ENCODE measurements around the gene UBAP2. TPM values are rescaled to one million over a fixed set of nuclear protein-coding genes. Genes with fewer than 3 reads are reported as not detected.

Gene UBAP2
- total and polyA plus RNA-seq, 2 of the 4 experiments (the other 2 are of a cell fraction), result 12.9 to 25.5 TPM

DNA sequence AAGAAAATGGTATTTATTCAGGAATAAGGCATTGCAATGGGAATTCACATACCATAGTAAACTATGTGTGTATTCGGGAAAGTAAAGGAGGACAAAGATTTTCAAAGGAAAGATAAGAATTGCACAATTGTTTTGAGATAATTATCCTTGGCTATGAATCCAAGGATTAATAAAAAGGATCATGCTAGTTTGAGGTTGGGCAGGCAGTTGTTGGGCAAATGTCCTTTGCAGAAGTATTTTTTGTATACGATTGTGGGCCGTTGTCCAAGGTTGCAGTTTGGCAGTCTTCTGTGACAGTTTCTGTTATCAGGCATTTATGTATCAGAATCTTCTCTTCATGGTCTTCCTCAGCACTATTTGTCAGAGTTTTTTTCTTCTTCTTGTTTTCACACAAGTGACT is 10.6 kb upstream of the UBAP2 start:
- no TSS peak for BruUV-seq (replicated peaks)
- H2AK5ac ChIP-seq (ENCODE audit: low read depth, low read length), result no peak overlapping the region
- WGBS, 2 experiments (ENCODE audit: extremely low coverage in 2 of 2, insufficient read length in 1 of 2), result no CpG with 5 or more reads among the region's 3 CpGs
- H3K4me3 ChIP-seq (ENCODE audit: insufficient read depth, low read depth, low read length), result no peak overlapping the region
- no peaks in the 10 kb centered on the region for H3K79me1 ChIP-seq (ENCODE audit: low read depth in 1 of 2, low read length in 2 of 2)
- H4K20me1 ChIP-seq (ENCODE audit: insufficient read depth, low read length), result no peaks in the 10 kb centered on the region
- peak; percentile 21; the same call in 1 of the 2 replicates for ATAC-seq (ENCODE audit: low read depth)
- no peak overlapping the region for H3K56ac ChIP-seq (ENCODE audit: extremely low read depth, insufficient read depth, low read length)
- H3K9ac ChIP-seq (ENCODE audit: low read depth, low read length), result no peak overlapping the region
- ChIA-PET POLR2A (ENCODE audit: unreplicated experiment) (interaction anchor here (0.6 kb wide), 1 partner anchor 11 kb away, joined by 13 read pairs; no protein-coding TSS in a partner anchor), CTCF (interaction anchor here (2.0 kb wide), 1 partner anchor 15 kb away, joined by 5 read pairs; no protein-coding TSS in a partner anchor)
- dilution Hi-C loops (cut with HindIII; ENCODE audit: low sequenced_read_pairs, unreplicated experiment) (no loop called here), intact Hi-C loops (cut with micrococcal nuclease) (no loop called here), in situ Hi-C loops (cut with MboI; ENCODE audit: low sequenced_read_pairs) (no loop called here)
- H3K36me3 ChIP-seq (ENCODE audit: control insufficient read depth, insufficient read depth, low read length), result no peaks in the 10 kb centered on the region
- no peak overlapping the region for H4K91ac ChIP-seq (ENCODE audit: insufficient read depth, low read depth, low read length)
- H3K27ac ChIP-seq (ENCODE audit: insufficient read depth, low read length), result no peak overlapping the region
- no peaks in the 10 kb centered on the region for H3K9me3 ChIP-seq (ENCODE audit: control insufficient read depth, insufficient read depth, low read length)
- no peak overlapping the region for H2BK15ac ChIP-seq (ENCODE audit: low read depth, low read length)
- H3K9me1 ChIP-seq (ENCODE audit: insufficient read depth, low read length), result no peaks in the 10 kb centered on the region
- H2AK9ac ChIP-seq (replicated peaks; ENCODE audit: low read depth, low read length, poor library complexity), result no peak overlapping the region
- H3K4me2 ChIP-seq (ENCODE audit: low read depth, low read length), result peak overlapping the region; percentile 52; the same call in 1 of the 2 replicates
- no peak overlapping the region for H3K4ac ChIP-seq (ENCODE audit: low read depth, low read length)
- no peak overlapping the region for H3K14ac ChIP-seq (replicated peaks; ENCODE audit: low read depth, low read length)
- no peak overlapping the region for H2BK120ac ChIP-seq (ENCODE audit: low read depth, low read length)
- 0 out of 2 replicates have a peak, but pooled peaks cover 2% of the 10 kb centered on the region for H3K27me3 ChIP-seq (ENCODE audit: control insufficient read depth, insufficient read depth, low read length)
- H2BK5ac ChIP-seq (ENCODE audit: low read depth, low read length, poor library complexity, severe bottlenecking), result no peak overlapping the region
- no peak overlapping the region for H4K8ac ChIP-seq (ENCODE audit: low read depth in 2 of 2, low read length in 2 of 2)
- DNase-seq, result no peak
- no peak overlapping the region for H2AFZ ChIP-seq (replicated peaks; ENCODE audit: low read length, poor library complexity)
- no peaks in the 10 kb centered on the region for H3K4me1 ChIP-seq (ENCODE audit: control insufficient read depth, insufficient read depth, low read length)
- H2BK20ac ChIP-seq (ENCODE audit: low read depth, low read length), result no peak overlapping the region
- TF ChIP-seq SMC3 (IDR thresholded peaks at IDR 0.05; ENCODE audit: low read depth, low read length) (no peak), CEBPB (IDR thresholded peaks at IDR 0.05; ENCODE audit: low read depth, low read length) (peak; percentile 28; the same call in 1 of the 2 replicates), RCOR1 (IDR thresholded peaks at IDR 0.05; ENCODE audit: insufficient replicate concordance, low read length) (no peak)
- H3K18ac ChIP-seq (ENCODE audit: low read depth, low read length), result no peak overlapping the region
- no peak overlapping the region for H4K5ac ChIP-seq (ENCODE audit: low read depth, low read length)
- no peak overlapping the region for H3K23ac ChIP-seq (ENCODE audit: low read depth, low read length)
